ENCODE results near the gene MASP1. TPM values are rescaled to one million over a fixed set of nuclear protein-coding genes. Genes with fewer than 3 reads are reported as not detected.

Gene MASP1
- total and polyA plus RNA-seq, 4 donors: 0.31 to 8.3 (median 0.59) TPM

DNA sequence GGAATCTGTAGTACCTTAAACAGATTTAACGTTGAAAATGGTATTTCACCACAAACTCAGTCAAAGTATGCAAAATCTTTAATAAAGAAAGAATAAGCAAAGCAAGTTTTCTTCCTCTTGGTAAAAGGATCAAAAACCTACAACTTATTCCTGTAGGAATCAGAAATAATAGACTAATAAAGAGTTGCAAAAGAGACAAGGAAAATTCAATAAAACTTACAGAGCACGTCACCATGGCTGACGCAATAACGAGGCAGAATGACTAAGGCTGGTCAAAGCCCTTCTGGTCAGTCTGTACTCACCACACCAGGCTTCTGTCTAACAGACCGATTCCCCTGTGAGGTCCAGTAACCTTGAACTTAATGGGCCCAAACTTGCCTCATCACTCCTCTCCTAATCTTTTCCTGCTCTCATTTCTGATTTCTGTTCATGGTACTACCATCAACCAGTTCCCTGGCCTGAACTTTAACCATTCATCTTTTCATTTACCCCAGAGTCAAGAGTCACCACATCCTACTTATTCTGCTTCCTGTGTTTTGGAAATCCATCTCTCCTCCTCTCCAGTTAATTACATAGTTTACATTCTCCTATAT is 5.0 kb downstream of the MASP1 start:
- Histone ChIP-seq H3K4me1 (ENCODE audit: control insufficient read depth in 5 of 5, insufficient read depth in 5 of 5, low read length in 5 of 5) (peaks cover 0 to 8% (median 0%) of the 10 kb centered on the region in 5 donors), H3K27me3 (ENCODE audit: control insufficient read depth in 3 of 3, insufficient read depth in 3 of 3, low read length in 2 of 3) (peaks cover 0 to under 1% (median 0%) of the 10 kb centered on the region in 3 donors), H3K27ac (ENCODE audit: low read depth in 1 of 2, low read length in 1 of 2) (no peak overlapping the region), H3K36me3 (ENCODE audit: control insufficient read depth in 4 of 4, insufficient read depth in 4 of 4, low read length in 4 of 4) (peaks cover 0 to 4% (median 0%) of the 10 kb centered on the region in 4 donors), H3K9ac (ENCODE audit: insufficient read depth in 1 of 2, low read length in 2 of 2) (no peak overlapping the region), H3K4me3 (no peak overlapping the region), H3K9me3 (ENCODE audit: control insufficient read depth in 4 of 4, insufficient read depth in 3 of 4, low read length in 3 of 4) (no peaks in the 10 kb centered on the region)
- DNase-seq: no peak
- WGBS, 2 donors: 87 to 91% methylated on average over 5 of the region's 5 CpGs
- TF ChIP-seq, protein P1, sequence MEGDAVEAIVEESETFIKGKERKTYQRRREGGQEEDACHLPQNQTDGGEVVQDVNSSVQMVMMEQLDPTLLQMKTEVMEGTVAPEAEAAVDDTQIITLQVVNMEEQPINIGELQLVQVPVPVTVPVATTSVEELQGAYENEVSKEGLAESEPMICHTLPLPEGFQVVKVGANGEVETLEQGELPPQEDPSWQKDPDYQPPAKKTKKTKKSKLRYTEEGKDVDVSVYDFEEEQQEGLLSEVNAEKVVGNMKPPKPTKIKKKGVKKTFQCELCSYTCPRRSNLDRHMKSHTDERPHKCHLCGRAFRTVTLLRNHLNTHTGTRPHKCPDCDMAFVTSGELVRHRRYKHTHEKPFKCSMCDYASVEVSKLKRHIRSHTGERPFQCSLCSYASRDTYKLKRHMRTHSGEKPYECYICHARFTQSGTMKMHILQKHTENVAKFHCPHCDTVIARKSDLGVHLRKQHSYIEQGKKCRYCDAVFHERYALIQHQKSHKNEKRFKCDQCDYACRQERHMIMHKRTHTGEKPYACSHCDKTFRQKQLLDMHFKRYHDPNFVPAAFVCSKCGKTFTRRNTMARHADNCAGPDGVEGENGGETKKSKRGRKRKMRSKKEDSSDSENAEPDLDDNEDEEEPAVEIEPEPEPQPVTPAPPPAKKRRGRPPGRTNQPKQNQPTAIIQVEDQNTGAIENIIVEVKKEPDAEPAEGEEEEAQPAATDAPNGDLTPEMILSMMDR (IDR thresholded peaks at IDR 0.05; ENCODE audit: control extremely low read depth, extremely low read depth): no peak
- no peak for ATAC-seq (ENCODE audit: insufficient read depth, low FRiP score)

- no peak overlapping the region for H3K9ac ChIP-seq (ENCODE audit: insufficient read depth in 1 of 2, low read length in 2 of 2)
- no peak overlapping the region for H3K4me3 ChIP-seq
- no peak for ATAC-seq (ENCODE audit: insufficient read depth, low FRiP score)
- peaks cover 0 to 4% (median 0%) of the 10 kb centered on the region in 3 donors for H3K27me3 ChIP-seq (ENCODE audit: control insufficient read depth in 3 of 3, insufficient read depth in 3 of 3, low read length in 2 of 3)
- DNase-seq: no peak
- TF ChIP-seq, protein P1 (IDR thresholded peaks at IDR 0.05; ENCODE audit: control extremely low read depth, extremely low read depth): no peak
- no peaks in the 10 kb centered on the region for H3K9me3 ChIP-seq (ENCODE audit: control insufficient read depth in 4 of 4, insufficient read depth in 3 of 4, low read length in 3 of 4)
- peaks cover 0 to 5% (median 0%) of the 10 kb centered on the region in 4 donors for H3K36me3 ChIP-seq (ENCODE audit: control insufficient read depth in 4 of 4, insufficient read depth in 4 of 4, low read length in 4 of 4)
- H3K4me1 ChIP-seq (ENCODE audit: control insufficient read depth in 5 of 5, insufficient read depth in 5 of 5, low read length in 5 of 5): peaks cover 0 to 6% (median 0%) of the 10 kb centered on the region in 5 donors
- peak overlapping the region in 1 of 2 donors; percentile 37 for H3K27ac ChIP-seq (ENCODE audit: low read depth in 1 of 2, low read length in 1 of 2)
- WGBS, 2 donors: 84 to 86% methylated on average over 4 of the region's 4 CpGs
These were observed 10.3 kb downstream of the MASP1 start for GRCh38 chr3:187281191-187281714.

GRCh38 chr3:187280644-187281043 is 10.9 kb downstream of the MASP1 start:
- no peak overlapping the region for H3K9ac ChIP-seq (ENCODE audit: insufficient read depth in 1 of 2, low read length in 2 of 2)
- H3K9me3 ChIP-seq (ENCODE audit: control insufficient read depth in 4 of 4, insufficient read depth in 3 of 4, low read length in 3 of 4): no peaks in the 10 kb centered on the region
- DNase-seq (no peak), ATAC-seq (ENCODE audit: insufficient read depth, low FRiP score) (no peak)
- H3K4me3 ChIP-seq: no peak overlapping the region
- peaks cover 0 to 6% (median 0%) of the 10 kb centered on the region in 5 donors for H3K4me1 ChIP-seq (ENCODE audit: control insufficient read depth in 5 of 5, insufficient read depth in 5 of 5, low read length in 5 of 5)
- H3K36me3 ChIP-seq (ENCODE audit: control insufficient read depth in 4 of 4, insufficient read depth in 4 of 4, low read length in 4 of 4): peaks cover 0 to 5% (median 0%) of the 10 kb centered on the region in 4 donors
- WGBS, 2 donors: 76 to 92% methylated on average over 1 of the region's 1 CpG
- H3K27ac ChIP-seq (ENCODE audit: low read depth in 1 of 2, low read length in 1 of 2): peak overlapping the region in 1 of 2 donors; percentile 37
- TF ChIP-seq, protein P1 (IDR thresholded peaks at IDR 0.05; ENCODE audit: control extremely low read depth, extremely low read depth): no peak
- H3K27me3 ChIP-seq (ENCODE audit: control insufficient read depth in 3 of 3, insufficient read depth in 3 of 3, low read length in 2 of 3): peaks cover 0 to 4% (median 0%) of the 10 kb centered on the region in 3 donors

All from lung (tissue), 12 donors.